ENCODE results near the gene VPS52.

Gene VPS52

DNA sequence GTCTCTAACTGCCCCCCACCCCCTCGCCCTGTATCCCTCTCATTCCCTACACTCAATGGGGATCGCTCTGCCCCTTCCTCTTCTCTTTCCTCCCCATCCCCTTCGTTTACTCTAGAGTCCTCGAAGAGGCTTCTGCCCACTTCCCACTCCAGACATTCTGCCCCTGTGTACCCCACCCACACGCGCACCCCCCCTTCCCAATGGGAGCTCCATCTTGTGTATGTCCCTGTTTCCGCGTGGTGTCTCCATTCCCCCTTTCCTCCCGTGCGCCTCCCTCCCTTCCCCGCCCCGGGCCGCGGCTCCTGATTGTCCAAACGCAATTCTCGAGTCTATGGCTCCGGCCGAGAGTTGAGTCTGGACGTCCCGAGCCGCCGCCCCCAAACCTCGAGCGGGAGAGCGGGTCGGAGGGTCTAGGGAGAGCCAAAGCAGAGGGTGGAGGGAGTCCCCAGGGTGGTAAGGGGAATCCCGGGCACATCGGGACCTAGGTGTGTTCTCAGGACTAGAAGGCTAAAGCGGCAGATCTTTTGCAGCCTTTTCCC lies 64.1 kb downstream of the VPS52 start (continued):
- TF ChIP-seq, protein P1, sequence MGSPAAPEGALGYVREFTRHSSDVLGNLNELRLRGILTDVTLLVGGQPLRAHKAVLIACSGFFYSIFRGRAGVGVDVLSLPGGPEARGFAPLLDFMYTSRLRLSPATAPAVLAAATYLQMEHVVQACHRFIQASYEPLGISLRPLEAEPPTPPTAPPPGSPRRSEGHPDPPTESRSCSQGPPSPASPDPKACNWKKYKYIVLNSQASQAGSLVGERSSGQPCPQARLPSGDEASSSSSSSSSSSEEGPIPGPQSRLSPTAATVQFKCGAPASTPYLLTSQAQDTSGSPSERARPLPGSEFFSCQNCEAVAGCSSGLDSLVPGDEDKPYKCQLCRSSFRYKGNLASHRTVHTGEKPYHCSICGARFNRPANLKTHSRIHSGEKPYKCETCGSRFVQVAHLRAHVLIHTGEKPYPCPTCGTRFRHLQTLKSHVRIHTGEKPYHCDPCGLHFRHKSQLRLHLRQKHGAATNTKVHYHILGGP (tag by site-specific recombination; IDR thresholded peaks at IDR 0.05): no peak
- TF ChIP-seq ZNF501 (tag by site-specific recombination; IDR thresholded peaks at IDR 0.05) (no peak), ZNF404 (tag by site-specific recombination; IDR thresholded peaks at IDR 0.05) (no peak), ZNF585B (tag by site-specific recombination; IDR thresholded peaks at IDR 0.05) (no peak), ZNF292 (tag by site-specific recombination; IDR thresholded peaks at IDR 0.05; ENCODE audit: borderline replicate concordance, low read depth) (no peak), ZNF560 (tag by site-specific recombination; IDR thresholded peaks at IDR 0.05; ENCODE audit: borderline replicate concordance) (no peak), ZNF610 (tag by site-specific recombination; IDR thresholded peaks at IDR 0.05; ENCODE audit: borderline replicate concordance) (no peak), GLIS2 (tag by site-specific recombination; IDR thresholded peaks at IDR 0.05) (no peak), FEZF1 (tag by site-specific recombination; IDR thresholded peaks at IDR 0.05) (no peak), ZNF624 (tag by site-specific recombination; IDR thresholded peaks at IDR 0.05) (no peak), ZNF112 (tag by site-specific recombination; IDR thresholded peaks at IDR 0.05) (no peak), ZNF777 (tag by site-specific recombination; IDR thresholded peaks at IDR 0.05; ENCODE audit: borderline replicate concordance) (no peak), ZNF548 (tag by site-specific recombination; IDR thresholded peaks at IDR 0.05) (no peak), ZNF140 (tag by site-specific recombination; IDR thresholded peaks at IDR 0.05) (no peak), SP2 (tag by site-specific recombination; IDR thresholded peaks at IDR 0.05) (peak; percentile 3), KLF9 (tag by site-specific recombination; IDR thresholded peaks at IDR 0.05; ENCODE audit: low read depth) (no peak), ZNF623 (tag by site-specific recombination; IDR thresholded peaks at IDR 0.05) (no peak)
- TF ChIP-seq, protein P2, sequence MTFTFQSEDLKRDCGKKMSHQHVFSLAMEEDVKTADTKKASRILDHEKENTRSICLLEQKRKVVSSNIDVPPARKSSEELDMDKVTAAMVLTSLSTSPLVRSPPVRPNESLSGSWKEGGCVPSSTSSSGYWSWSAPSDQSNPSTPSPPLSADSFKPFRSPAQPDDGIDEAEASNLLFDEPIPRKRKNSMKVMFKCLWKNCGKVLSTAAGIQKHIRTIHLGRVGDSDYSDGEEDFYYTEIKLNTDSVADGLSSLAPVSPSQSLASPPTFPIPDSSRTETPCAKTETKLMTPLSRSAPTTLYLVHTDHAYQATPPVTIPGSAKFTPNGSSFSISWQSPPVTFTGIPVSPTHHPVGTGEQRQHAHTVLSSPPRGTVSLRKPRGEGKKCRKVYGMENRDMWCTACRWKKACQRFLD (tag by site-specific recombination; IDR thresholded peaks at IDR 0.05): no peak
- TF ChIP-seq, protein P3, sequence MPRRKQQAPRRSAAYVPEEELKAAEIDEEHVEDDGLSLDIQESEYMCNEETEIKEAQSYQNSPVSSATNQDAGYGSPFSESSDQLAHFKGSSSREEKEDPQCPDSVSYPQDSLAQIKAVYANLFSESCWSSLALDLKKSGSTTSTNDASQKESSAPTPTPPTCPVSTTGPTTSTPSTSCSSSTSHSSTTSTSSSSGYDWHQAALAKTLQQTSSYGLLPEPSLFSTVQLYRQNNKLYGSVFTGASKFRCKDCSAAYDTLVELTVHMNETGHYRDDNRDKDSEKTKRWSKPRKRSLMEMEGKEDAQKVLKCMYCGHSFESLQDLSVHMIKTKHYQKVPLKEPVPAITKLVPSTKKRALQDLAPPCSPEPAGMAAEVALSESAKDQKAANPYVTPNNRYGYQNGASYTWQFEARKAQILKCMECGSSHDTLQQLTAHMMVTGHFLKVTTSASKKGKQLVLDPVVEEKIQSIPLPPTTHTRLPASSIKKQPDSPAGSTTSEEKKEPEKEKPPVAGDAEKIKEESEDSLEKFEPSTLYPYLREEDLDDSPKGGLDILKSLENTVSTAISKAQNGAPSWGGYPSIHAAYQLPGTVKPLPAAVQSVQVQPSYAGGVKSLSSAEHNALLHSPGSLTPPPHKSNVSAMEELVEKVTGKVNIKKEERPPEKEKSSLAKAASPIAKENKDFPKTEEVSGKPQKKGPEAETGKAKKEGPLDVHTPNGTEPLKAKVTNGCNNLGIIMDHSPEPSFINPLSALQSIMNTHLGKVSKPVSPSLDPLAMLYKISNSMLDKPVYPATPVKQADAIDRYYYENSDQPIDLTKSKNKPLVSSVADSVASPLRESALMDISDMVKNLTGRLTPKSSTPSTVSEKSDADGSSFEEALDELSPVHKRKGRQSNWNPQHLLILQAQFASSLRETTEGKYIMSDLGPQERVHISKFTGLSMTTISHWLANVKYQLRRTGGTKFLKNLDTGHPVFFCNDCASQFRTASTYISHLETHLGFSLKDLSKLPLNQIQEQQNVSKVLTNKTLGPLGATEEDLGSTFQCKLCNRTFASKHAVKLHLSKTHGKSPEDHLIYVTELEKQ (tag by site-specific recombination; IDR thresholded peaks at IDR 0.05; ENCODE audit: borderline replicate concordance): no peak
- TF ChIP-seq, protein P4, sequence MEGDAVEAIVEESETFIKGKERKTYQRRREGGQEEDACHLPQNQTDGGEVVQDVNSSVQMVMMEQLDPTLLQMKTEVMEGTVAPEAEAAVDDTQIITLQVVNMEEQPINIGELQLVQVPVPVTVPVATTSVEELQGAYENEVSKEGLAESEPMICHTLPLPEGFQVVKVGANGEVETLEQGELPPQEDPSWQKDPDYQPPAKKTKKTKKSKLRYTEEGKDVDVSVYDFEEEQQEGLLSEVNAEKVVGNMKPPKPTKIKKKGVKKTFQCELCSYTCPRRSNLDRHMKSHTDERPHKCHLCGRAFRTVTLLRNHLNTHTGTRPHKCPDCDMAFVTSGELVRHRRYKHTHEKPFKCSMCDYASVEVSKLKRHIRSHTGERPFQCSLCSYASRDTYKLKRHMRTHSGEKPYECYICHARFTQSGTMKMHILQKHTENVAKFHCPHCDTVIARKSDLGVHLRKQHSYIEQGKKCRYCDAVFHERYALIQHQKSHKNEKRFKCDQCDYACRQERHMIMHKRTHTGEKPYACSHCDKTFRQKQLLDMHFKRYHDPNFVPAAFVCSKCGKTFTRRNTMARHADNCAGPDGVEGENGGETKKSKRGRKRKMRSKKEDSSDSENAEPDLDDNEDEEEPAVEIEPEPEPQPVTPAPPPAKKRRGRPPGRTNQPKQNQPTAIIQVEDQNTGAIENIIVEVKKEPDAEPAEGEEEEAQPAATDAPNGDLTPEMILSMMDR (tag by site-specific recombination; IDR thresholded peaks at IDR 0.05): peak; percentile 12; the same call in 1 of the 2 replicates
- TF ChIP-seq, protein P5, sequence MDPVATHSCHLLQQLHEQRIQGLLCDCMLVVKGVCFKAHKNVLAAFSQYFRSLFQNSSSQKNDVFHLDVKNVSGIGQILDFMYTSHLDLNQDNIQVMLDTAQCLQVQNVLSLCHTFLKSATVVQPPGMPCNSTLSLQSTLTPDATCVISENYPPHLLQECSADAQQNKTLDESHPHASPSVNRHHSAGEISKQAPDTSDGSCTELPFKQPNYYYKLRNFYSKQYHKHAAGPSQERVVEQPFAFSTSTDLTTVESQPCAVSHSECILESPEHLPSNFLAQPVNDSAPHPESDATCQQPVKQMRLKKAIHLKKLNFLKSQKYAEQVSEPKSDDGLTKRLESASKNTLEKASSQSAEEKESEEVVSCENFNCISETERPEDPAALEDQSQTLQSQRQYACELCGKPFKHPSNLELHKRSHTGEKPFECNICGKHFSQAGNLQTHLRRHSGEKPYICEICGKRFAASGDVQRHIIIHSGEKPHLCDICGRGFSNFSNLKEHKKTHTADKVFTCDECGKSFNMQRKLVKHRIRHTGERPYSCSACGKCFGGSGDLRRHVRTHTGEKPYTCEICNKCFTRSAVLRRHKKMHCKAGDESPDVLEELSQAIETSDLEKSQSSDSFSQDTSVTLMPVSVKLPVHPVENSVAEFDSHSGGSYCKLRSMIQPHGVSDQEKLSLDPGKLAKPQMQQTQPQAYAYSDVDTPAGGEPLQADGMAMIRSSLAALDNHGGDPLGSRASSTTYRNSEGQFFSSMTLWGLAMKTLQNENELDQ (tag by site-specific recombination; IDR thresholded peaks at IDR 0.05; ENCODE audit: low read depth): no peak
- TF ChIP-seq, protein P6, sequence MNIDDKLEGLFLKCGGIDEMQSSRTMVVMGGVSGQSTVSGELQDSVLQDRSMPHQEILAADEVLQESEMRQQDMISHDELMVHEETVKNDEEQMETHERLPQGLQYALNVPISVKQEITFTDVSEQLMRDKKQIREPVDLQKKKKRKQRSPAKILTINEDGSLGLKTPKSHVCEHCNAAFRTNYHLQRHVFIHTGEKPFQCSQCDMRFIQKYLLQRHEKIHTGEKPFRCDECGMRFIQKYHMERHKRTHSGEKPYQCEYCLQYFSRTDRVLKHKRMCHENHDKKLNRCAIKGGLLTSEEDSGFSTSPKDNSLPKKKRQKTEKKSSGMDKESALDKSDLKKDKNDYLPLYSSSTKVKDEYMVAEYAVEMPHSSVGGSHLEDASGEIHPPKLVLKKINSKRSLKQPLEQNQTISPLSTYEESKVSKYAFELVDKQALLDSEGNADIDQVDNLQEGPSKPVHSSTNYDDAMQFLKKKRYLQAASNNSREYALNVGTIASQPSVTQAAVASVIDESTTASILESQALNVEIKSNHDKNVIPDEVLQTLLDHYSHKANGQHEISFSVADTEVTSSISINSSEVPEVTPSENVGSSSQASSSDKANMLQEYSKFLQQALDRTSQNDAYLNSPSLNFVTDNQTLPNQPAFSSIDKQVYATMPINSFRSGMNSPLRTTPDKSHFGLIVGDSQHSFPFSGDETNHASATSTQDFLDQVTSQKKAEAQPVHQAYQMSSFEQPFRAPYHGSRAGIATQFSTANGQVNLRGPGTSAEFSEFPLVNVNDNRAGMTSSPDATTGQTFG (tag by site-specific recombination; IDR thresholded peaks at IDR 0.05; ENCODE audit: borderline replicate concordance): no peak
- TF ChIP-seq, protein P7, sequence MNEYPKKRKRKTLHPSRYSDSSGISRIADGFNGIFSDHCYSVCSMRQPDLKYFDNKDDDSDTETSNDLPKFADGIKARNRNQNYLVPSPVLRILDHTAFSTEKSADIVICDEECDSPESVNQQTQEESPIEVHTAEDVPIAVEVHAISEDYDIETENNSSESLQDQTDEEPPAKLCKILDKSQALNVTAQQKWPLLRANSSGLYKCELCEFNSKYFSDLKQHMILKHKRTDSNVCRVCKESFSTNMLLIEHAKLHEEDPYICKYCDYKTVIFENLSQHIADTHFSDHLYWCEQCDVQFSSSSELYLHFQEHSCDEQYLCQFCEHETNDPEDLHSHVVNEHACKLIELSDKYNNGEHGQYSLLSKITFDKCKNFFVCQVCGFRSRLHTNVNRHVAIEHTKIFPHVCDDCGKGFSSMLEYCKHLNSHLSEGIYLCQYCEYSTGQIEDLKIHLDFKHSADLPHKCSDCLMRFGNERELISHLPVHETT (tag by site-specific recombination; IDR thresholded peaks at IDR 0.05): no peak
- TF ChIP-seq, protein P8, sequence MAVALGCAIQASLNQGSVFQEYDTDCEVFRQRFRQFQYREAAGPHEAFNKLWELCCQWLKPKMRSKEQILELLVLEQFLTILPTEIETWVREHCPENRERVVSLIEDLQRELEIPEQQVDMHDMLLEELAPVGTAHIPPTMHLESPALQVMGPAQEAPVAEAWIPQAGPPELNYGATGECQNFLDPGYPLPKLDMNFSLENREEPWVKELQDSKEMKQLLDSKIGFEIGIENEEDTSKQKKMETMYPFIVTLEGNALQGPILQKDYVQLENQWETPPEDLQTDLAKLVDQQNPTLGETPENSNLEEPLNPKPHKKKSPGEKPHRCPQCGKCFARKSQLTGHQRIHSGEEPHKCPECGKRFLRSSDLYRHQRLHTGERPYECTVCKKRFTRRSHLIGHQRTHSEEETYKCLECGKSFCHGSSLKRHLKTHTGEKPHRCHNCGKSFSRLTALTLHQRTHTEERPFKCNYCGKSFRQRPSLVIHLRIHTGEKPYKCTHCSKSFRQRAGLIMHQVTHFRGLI (tag by site-specific recombination; IDR thresholded peaks at IDR 0.05): no peak
